Brain microvascular endothelial cell (primary cell): Measurements from ENCODE around the gene CDC20.

Experiments
- DNase-seq: peaks from one replicate; pipeline ENCODE4 v3.0.0-alpha.2; 2020
- H3K27ac ChIP-seq: fragments of 250-450 bp; sonication (Bioruptor Pico); 2 replicates; pipeline ENCODE4 v1.5.1; 2020; ENCODE audit warnings: mild to moderate bottlenecking, moderate library complexity
- H3K27me3 ChIP-seq: fragments of 250-450 bp; sonication (Bioruptor Pico); replicated peaks from 2 replicates; pipeline ENCODE4 v1.5.1; 2020; ENCODE audit warnings: mild to moderate bottlenecking
- H3K36me3 ChIP-seq: fragments of 250-450 bp; sonication (Bioruptor Pico); replicated peaks from 2 replicates; pipeline ENCODE4 v1.5.1; 2020; ENCODE audit warnings: mild to moderate bottlenecking
- H3K4me3 ChIP-seq: 2 replicates; pipeline ENCODE4 v1.5.1; 2011; ENCODE audit warnings: low read depth, mild to moderate bottlenecking, control low read depth, low read length, moderate library complexity
- CTCF ChIP-seq: IDR thresholded peaks from 2 replicates; pipeline ENCODE4 v1.5.1; 2011; ENCODE audit warnings: low read depth, mild to moderate bottlenecking, moderate library complexity, low read length, control low read depth, inconsistent platforms; ENCODE audit errors: missing control alignments
- in situ Hi-C: cut with HindIII; loops from 2 replicates; pipeline ENCODE4 v1.10.0; 2017; ENCODE audit warnings: low sequenced_read_pairs, low pct_ligation_motif_present

Gene CDC20

GRCh38 chr1:43334453-43335205, 24.2 kb upstream of the CDC20 start:
- no peak overlapping the region for H3K27ac ChIP-seq
- in situ Hi-C loops: no loop called here
- no peaks in the 10 kb centered on the region for H3K27me3 ChIP-seq
- TF ChIP-seq CTCF: no peak
- no peak for DNase-seq
- no peak overlapping the region for H3K4me3 ChIP-seq
- no peaks in the 10 kb centered on the region for H3K36me3 ChIP-seq

GRCh38 chr1:43337588-43337987, 21.2 kb upstream of the CDC20 start, which contains the start of gene MPL:
Gene MPL, plus strand, starts transcription at chr1:43337818. Its CDS starts 31 bp downstream, at chr1:43337849.
- no peak for TF ChIP-seq CTCF
- in situ Hi-C loops: no loop called here
- Histone ChIP-seq H3K27ac (no peak within 1 kb of the TSS), H3K27me3 (no peaks in the 10 kb centered on the region), H3K4me3 (no peak within 1 kb of the TSS), H3K36me3 (no peaks in the 10 kb centered on the region)
- no peak for DNase-seq

- H3K36me3 ChIP-seq: no peaks in the 10 kb centered on the region
- in situ Hi-C loops: no loop called here
- TF ChIP-seq CTCF: no peak
- DNase-seq: no peak
- H3K27ac ChIP-seq: no peak overlapping the region
- no peak overlapping the region for H3K4me3 ChIP-seq
- H3K27me3 ChIP-seq: no peaks in the 10 kb centered on the region
These were observed 20.8 kb upstream of the CDC20 start for GRCh38 chr1:43338001-43338400.

- H3K27ac ChIP-seq: no peak overlapping the region
- no peak for DNase-seq
- H3K27me3 ChIP-seq: no peaks in the 10 kb centered on the region
- H3K4me3 ChIP-seq: no peak overlapping the region
- in situ Hi-C loops: no loop called here
- H3K36me3 ChIP-seq: no peaks in the 10 kb centered on the region
- no peak for TF ChIP-seq CTCF
These were observed 19.1 kb upstream of the CDC20 start for GRCh38 chr1:43339584-43340232.

GRCh38 chr1:43340559-43340958, 18.2 kb upstream of the CDC20 start:
- Histone ChIP-seq H3K27ac (no peak overlapping the region), H3K36me3 (no peaks in the 10 kb centered on the region), H3K27me3 (no peaks in the 10 kb centered on the region), H3K4me3 (no peak overlapping the region)
- in situ Hi-C loops: no loop called here
- TF ChIP-seq CTCF: no peak
- DNase-seq: no peak
